HEK293T (cell line): ENCODE measurements around the gene TMX4.

Source experiments
- BHLHE40 ChIP-seq: fragments of 450-650 bp; IDR thresholded peaks from 2 replicates; pipeline ENCODE4 v1.6.1; 2016; ENCODE audit warnings: mild to moderate bottlenecking, moderate library complexity, borderline replicate concordance
- CTBP1 ChIP-seq: fragments of 450-650 bp; IDR thresholded peaks from 2 replicates; pipeline ENCODE4 v1.6.1; 2016; ENCODE audit warnings: borderline replicate concordance
- ELF4 ChIP-seq: fragments of 450-650 bp; IDR thresholded peaks from 2 replicates; pipeline ENCODE4 v1.6.1; 2017; ENCODE audit warnings: antibody characterized with exemption
- FOXA1 ChIP-seq: fragments of 450-650 bp; IDR thresholded peaks from 2 replicates; pipeline ENCODE4 v1.6.1; 2016; ENCODE audit warnings: mild to moderate bottlenecking
- FOXK2 ChIP-seq: fragments of 450-650 bp; IDR thresholded peaks from 2 replicates; pipeline ENCODE4 v1.6.1; 2016; ENCODE audit warnings: mild to moderate bottlenecking
- FOXM1 ChIP-seq: fragments of 450-650 bp; IDR thresholded peaks from 2 replicates; pipeline ENCODE4 v1.6.1; 2017; ENCODE audit warnings: mild to moderate bottlenecking, borderline replicate concordance
- L3MBTL2 ChIP-seq: fragments of 450-650 bp; conservative IDR thresholded peaks from 2 replicates; pipeline ENCODE4 v1.6.1; 2016; ENCODE audit warnings: mild to moderate bottlenecking
- NFRKB ChIP-seq: fragments of 450-650 bp; IDR thresholded peaks from 2 replicates; pipeline ENCODE4 v1.6.1; 2016; ENCODE audit warnings: mild to moderate bottlenecking, moderate library complexity
- PKNOX1 ChIP-seq: fragments of 450-650 bp; IDR thresholded peaks from 2 replicates; pipeline ENCODE4 v1.6.1; 2016
- SP1 ChIP-seq: fragments of 450-650 bp; IDR thresholded peaks from 2 replicates; pipeline ENCODE4 v1.6.1; 2017
- TARDBP ChIP-seq: fragments of 450-650 bp; IDR thresholded peaks from 2 replicates; pipeline ENCODE4 v1.6.1; 2016
- ZNF384 ChIP-seq: fragments of 450-650 bp; IDR thresholded peaks from 2 replicates; pipeline ENCODE4 v1.6.1; 2016

DNA sequence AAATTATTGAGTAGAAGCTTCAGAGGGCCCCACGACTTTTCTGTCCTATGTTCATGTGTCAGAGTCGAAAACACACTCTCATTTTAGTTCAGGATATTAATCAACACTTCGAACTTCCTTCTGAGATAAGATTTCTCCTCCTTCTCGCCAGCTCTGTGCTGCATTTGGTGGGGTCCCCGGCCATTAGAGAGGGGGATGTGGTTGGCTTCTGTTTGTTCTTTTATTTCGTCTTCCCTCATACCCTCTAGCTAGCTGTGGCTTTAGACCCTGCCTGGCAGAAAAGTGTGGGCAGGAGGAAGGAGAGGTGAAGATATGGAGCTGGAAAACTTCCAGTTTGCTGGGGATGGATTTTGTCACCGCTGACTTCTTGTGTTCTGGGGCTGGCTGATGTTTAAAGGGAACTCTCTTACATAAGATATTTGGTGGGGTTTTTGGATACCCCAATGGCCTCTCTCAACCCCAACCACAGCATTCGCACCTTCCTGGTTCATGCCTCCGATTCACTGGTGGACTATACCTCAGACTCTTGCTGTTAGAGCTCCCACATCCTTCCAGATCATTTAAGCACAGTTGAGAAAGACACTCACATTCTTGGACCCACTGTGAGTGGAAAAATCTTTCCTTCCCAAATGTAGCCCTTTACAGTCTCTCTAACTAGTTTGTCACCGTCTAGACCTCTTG is 30.7 kb upstream of the TMX4 start:
- TF ChIP-seq TARDBP = no peak
- no peak for TF ChIP-seq FOXM1
- TF ChIP-seq NFRKB = no peak
- TF ChIP-seq PKNOX1 = no peak
- no peak for TF ChIP-seq CTBP1
- no peak for TF ChIP-seq FOXK2
- no peak for TF ChIP-seq FOXA1
- no peak for TF ChIP-seq ZNF384
- TF ChIP-seq L3MBTL2 = no peak
- TF ChIP-seq BHLHE40 = no peak
- TF ChIP-seq SP1 = no peak
- no peak for TF ChIP-seq ELF4
